Transverse colon (tissue), 4 donors: ENCODE data around the gene HTRA3. TPM values are rescaled to one million over a fixed set of nuclear protein-coding genes. Genes with fewer than 3 reads are reported as not detected.
A peak's percentile ranks its signal among the peaks of the same experiment; 100 is the strongest.

ENCODE experiments used
- DNase-seq: peaks from one replicate; pipeline ENCODE4 v3.0.0-alpha.2; 2019
- H3K27ac ChIP-seq, 4 donors: fragments of 200-600 bp; sonication (generic); 2 replicates each; pipeline ENCODE4 v1.5.1; 2016 to 2018; ENCODE audit warnings: inconsistent platforms in 4 of 4
- H3K27me3 ChIP-seq: fragments of 200-600 bp; sonication (generic); 2 replicates; pipeline ENCODE4 v1.5.1; 2017; ENCODE audit warnings: inconsistent platforms
- H3K36me3 ChIP-seq, 4 donors: fragments of 200-600 bp; sonication (generic); 2 replicates each; pipeline ENCODE4 v1.5.1; 2017 to 2019; ENCODE audit warnings: inconsistent platforms in 4 of 4
- H3K4me1 ChIP-seq, 4 donors: fragments of 200-600 bp; sonication (generic); 2 replicates each; pipeline ENCODE4 v1.5.1; 2017 to 2020; ENCODE audit warnings: inconsistent platforms in 4 of 4
- H3K4me3 ChIP-seq, 4 donors: fragments of 200-600 bp; sonication (generic); 1 replicate in 1 of 4; 2 replicates in 3 of 4; pipeline versions ENCODE4 v1.5.1 to v1.6.1; 2017 to 2019; ENCODE audit warnings: inconsistent platforms in 4 of 4
- H3K9me3 ChIP-seq, 2 donors: fragments of 200-600 bp; sonication (generic); 2 replicates each; pipeline ENCODE4 v1.5.1; 2017 to 2019; ENCODE audit warnings: inconsistent platforms in 2 of 2
- EP300 ChIP-seq: sonication (generic); formaldehyde crosslinking; IDR thresholded peaks from one replicate; pipeline ENCODE4 v1.6.1; 2017; ENCODE audit warnings: antibody characterized with exemption, low read depth
- POLR2A ChIP-seq: fragments of 450-650 bp; IDR thresholded peaks from one replicate; pipeline ENCODE4 v1.6.1; 2016; ENCODE audit warnings: antibody characterized with exemption, mild to moderate bottlenecking, moderate library complexity
- POLR2AphosphoS5 ChIP-seq, 3 donors: sonication (generic); formaldehyde crosslinking; IDR thresholded peaks; one replicate each; pipeline ENCODE4 v1.6.1; 2016; ENCODE audit warnings: antibody characterized with exemption in 3 of 3
- WGBS, 2 donors: methylation state at CpG; one replicate each; pipeline ENCODE4 v1.1.5; 2018; ENCODE audit warnings: low coverage in 1 of 2; 5-methylcytosine and 5-hydroxymethylcytosine counted together
- in situ Hi-C, 4 donors: fragments of 200-750 bp; cut with MboI; loops; one replicate each; pipeline versions ENCODE4 v1.15.0 to v1.15.1; 2017; ENCODE audit warnings: low sequenced_read_pairs in 3 of 4, low pct_ligation_motif_present in 1 of 4, low pct_unique_long_range_greater_than_20kb in 1 of 4
- intact Hi-C: fragments of 100-400 bp; cut with DNase I; formaldehyde crosslinking; loops from one replicate; pipeline ENCODE4 v1.15.1; 2023; ENCODE audit warnings: low total_unique reads
- total RNA-seq, 4 donors: library from RNA; depleted of rRNA; stranded (reverse); fragments of >200 nt; gene quantifications; one replicate each; pipeline ENCODE4 v1.1.0, GENCODE V29; 2016
- TF ChIP-seq, protein P1 (sequence below), 5 experiments: fragments of 200-600 bp in 3 of 5; fragments of 450-650 bp in 2 of 5; sonication (generic) in 3 of 5; IDR thresholded peaks; 1 replicate in 2 of 5; 2 replicates in 3 of 5; pipeline ENCODE4 v1.5.1; 2016 to 2017; ENCODE audit warnings: antibody characterized with exemption in 5 of 5, inconsistent platforms in 3 of 5, mild to moderate bottlenecking in 2 of 5, moderate library complexity in 1 of 5

Gene HTRA3
- total RNA-seq, 4 donors from 2014 or later = 1.5 to 11.9 (median 6.5) TPM

DNA sequence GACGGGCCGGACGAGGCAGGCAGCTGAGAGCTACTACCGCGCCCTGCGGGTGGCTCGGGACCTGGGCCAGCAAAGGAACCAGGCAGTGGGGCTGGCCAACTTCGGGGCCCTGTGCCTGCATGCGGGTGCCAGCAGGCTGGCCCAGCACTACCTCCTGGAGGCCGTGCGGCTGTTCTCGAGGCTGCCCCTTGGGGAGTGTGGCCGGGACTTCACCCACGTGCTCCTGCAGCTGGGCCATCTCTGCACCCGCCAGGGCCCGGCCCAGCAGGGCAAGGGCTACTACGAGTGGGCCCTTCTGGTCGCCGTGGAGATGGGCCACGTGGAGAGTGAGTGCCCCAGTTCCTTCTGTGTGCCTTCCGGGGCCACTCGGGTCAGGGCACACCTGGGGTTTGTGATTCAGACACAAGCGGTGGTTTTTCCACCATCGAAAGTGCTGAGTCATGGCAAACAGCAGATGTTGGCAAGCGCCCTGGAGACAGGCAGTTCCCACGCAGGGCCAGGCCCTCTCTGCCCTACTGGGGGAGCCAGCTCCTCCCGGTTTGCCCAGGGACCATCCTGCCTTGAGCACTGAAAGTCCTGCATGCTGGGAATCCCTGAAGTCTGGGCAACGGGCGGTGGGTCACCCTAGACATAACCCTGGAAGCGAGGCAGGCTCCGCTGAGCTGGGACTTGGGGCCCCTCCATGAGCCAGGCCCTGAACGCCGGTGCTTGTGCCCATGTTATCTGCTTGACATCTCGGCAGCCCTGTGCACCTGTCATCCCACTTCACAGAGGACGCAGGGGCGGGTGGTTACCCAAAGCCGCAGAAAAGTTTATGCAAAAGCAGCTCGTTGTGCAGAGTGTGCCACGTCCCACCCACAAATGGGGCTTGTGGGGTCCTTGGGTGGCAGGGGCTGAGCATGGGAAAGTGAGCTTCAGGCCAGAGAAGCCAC is 41.0 kb upstream of the HTRA3 start:
- Histone ChIP-seq H3K27me3 (no peaks in the 10 kb centered on the region), H3K9me3 (no peaks in the 10 kb centered on the region), H3K27ac (peak overlapping the region in 2 of 4 donors; percentile 46 to 65), H3K4me1 (peaks cover 7 to 22% (median 12%) of the 10 kb centered on the region in 4 donors), H3K36me3 (no peaks in the 10 kb centered on the region), H3K4me3 (no peak overlapping the region)
- intact Hi-C loops = no loop called here
- peak; percentile 84 for DNase-seq
- TF ChIP-seq EP300 (no peak), POLR2AphosphoS5 (IDR thresholded peaks at IDR 0.05) (peak in 2 of 3 donors; percentile 15 to 23)
- WGBS, 2 donors = 67% methylated on average over 29 of the region's 39 CpGs; no CpG with 5 or more reads in 1 of the 2 donors
- in situ Hi-C loops = loop anchor here in 2 of 4 donors (25.0 kb wide), 2 partner anchors 184 to 359 kb away; partner anchors contain the start of genes CPZ (in 1 of the 2) and GPR78 (in 1 of the 2)

DNA sequence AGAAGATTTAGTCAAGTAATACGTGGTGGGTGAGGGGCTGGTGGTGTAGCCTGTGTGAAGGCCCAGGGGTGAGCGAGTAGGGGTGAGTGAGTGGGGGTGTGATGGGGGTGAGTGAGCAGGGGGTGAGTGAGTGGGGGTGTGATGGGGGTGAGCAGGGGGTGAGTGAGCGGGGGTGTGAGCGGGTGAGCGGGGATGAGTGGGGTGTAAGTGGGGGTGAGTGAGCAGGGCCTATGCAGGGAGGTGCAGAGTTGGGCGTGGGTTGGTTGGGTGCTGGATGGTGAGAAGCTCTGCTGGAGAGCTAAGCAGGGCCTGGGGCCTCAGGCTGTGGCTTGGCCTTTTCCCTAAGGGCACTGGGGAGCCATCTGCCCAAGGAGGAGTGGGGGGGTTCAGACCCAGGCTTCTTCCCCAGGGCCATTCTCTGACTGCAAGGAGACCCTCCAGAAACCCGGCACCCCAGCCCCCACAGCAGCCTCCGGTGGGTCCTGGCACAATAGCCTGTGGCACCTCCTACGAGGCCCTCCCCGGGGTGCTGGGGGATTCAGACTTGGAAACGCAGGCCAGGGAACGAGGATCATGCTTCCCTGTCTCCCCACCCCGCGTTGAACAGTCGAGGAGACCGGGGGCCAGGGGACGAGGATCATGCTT is 40.1 kb upstream of the HTRA3 start:
- Histone ChIP-seq H3K9me3 (no peaks in the 10 kb centered on the region), H3K4me1 (peaks cover 7 to 22% (median 12%) of the 10 kb centered on the region in 4 donors), H3K27ac (peak overlapping the region in 1 of 4 donors; percentile 65), H3K36me3 (no peaks in the 10 kb centered on the region), H3K27me3 (no peaks in the 10 kb centered on the region), H3K4me3 (no peak overlapping the region)
- no peak for DNase-seq
- TF ChIP-seq, protein P1, sequence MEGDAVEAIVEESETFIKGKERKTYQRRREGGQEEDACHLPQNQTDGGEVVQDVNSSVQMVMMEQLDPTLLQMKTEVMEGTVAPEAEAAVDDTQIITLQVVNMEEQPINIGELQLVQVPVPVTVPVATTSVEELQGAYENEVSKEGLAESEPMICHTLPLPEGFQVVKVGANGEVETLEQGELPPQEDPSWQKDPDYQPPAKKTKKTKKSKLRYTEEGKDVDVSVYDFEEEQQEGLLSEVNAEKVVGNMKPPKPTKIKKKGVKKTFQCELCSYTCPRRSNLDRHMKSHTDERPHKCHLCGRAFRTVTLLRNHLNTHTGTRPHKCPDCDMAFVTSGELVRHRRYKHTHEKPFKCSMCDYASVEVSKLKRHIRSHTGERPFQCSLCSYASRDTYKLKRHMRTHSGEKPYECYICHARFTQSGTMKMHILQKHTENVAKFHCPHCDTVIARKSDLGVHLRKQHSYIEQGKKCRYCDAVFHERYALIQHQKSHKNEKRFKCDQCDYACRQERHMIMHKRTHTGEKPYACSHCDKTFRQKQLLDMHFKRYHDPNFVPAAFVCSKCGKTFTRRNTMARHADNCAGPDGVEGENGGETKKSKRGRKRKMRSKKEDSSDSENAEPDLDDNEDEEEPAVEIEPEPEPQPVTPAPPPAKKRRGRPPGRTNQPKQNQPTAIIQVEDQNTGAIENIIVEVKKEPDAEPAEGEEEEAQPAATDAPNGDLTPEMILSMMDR (IDR thresholded peaks at IDR 0.05) = no peak
- TF ChIP-seq EP300 (no peak), POLR2A (no peak), POLR2AphosphoS5 (IDR thresholded peaks at IDR 0.05) (no peak)
- WGBS, 2 donors = 93% methylated on average over 17 of the region's 17 CpGs; no CpG with 5 or more reads in 1 of the 2 donors
- in situ Hi-C loops (loop anchor here in 2 of 4 donors (25.0 kb wide), 2 partner anchors 183 to 358 kb away; partner anchors contain the start of genes CPZ (in 1 of the 2) and GPR78 (in 1 of the 2)), intact Hi-C loops (no loop called here)

DNA sequence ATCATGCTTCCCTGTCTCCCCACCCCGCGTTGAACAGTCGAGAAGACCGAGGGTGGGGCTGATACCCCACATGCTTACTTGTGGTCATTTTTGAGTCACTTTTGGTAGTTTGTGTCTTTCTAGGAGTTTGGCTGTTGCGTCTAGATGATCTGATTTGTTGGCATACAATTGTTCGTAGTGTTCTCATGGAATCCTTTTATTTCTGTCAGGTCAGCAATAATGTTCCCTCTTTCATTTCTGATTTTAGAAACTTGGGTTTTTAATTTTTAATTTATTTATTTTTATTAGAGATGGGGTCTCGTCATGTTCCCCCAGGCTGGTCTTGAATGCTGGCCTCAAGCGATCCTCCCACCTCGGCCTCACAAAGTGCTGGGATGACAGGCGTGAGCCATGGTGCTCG is 39.5 kb upstream of the HTRA3 start:
- no peaks in the 10 kb centered on the region for H3K27me3 ChIP-seq
- DNase-seq = no peak
- H3K9me3 ChIP-seq = no peaks in the 10 kb centered on the region
- intact Hi-C loops = no loop called here
- no peak overlapping the region for H3K4me3 ChIP-seq
- 93 to 95% methylated on average over 11 of the region's 11 CpGs for WGBS, 2 donors
- no peak for TF ChIP-seq POLR2AphosphoS5 (IDR thresholded peaks at IDR 0.05)
- TF ChIP-seq EP300 = no peak
- TF ChIP-seq, protein P1 (IDR thresholded peaks at IDR 0.05) = no peak
- TF ChIP-seq POLR2A = no peak
- in situ Hi-C loops = loop anchor here in 2 of 4 donors (25.0 kb wide), 2 partner anchors 182 to 357 kb away; partner anchors contain the start of genes CPZ (in 1 of the 2) and GPR78 (in 1 of the 2)
- H3K36me3 ChIP-seq = no peaks in the 10 kb centered on the region
- peaks cover 7 to 22% (median 12%) of the 10 kb centered on the region in 4 donors for H3K4me1 ChIP-seq
- H3K27ac ChIP-seq = no peak overlapping the region

DNA sequence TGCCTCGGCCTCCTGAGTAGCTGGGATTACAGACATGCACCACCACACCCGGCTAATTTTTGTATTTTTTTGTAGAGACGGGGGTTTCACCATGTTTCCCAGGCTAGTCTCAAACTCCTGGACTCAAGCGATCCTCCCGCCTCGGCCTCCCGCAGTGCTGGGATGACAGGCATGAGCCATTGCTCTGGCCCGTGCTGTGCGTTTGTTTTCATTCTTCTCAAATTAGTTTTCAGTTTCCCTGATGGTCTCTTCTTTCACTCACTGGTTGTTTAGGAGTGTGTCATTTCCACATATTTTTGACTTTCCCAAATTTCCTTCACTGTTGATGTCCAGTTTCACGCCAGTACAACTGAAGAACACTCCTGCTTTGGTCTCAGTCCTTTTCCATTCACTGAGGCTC is 38.7 kb upstream of the HTRA3 start:
- WGBS, 2 donors = 94 to 96% methylated on average over 9 to 10 of the region's 10 CpGs
- Histone ChIP-seq H3K27me3 (no peaks in the 10 kb centered on the region), H3K36me3 (no peaks in the 10 kb centered on the region), H3K4me3 (no peak overlapping the region), H3K4me1 (peaks cover 7 to 18% (median 12%) of the 10 kb centered on the region in 4 donors), H3K27ac (no peak overlapping the region), H3K9me3 (no peaks in the 10 kb centered on the region)
- intact Hi-C loops (no loop called here), in situ Hi-C loops (loop anchor here in 2 of 4 donors (25.0 kb wide), 2 partner anchors 181 to 356 kb away; partner anchors contain the start of genes CPZ (in 1 of the 2) and GPR78 (in 1 of the 2))
- DNase-seq = no peak
- TF ChIP-seq POLR2A = no peak
- TF ChIP-seq EP300 = no peak
- TF ChIP-seq, protein P1 (IDR thresholded peaks at IDR 0.05) = no peak
- no peak for TF ChIP-seq POLR2AphosphoS5 (IDR thresholded peaks at IDR 0.05)
